C4-2B (cell line): ENCODE data around the gene XPR1.

Experiments
- H3K27ac ChIP-seq: fragments of 450-650 bp; 2 replicates; pipeline ENCODE4 v1.5.1; 2017
- ZFX ChIP-seq: fragments of 450-650 bp; IDR thresholded peaks from 2 replicates; pipeline ENCODE4 v1.6.1; 2017
- TF ChIP-seq, protein P1 (sequence below): fragments of 450-650 bp; conservative IDR thresholded peaks from 2 replicates; pipeline ENCODE4 v1.5.1; 2017; ENCODE audit warnings: mild to moderate bottlenecking

Gene XPR1

DNA sequence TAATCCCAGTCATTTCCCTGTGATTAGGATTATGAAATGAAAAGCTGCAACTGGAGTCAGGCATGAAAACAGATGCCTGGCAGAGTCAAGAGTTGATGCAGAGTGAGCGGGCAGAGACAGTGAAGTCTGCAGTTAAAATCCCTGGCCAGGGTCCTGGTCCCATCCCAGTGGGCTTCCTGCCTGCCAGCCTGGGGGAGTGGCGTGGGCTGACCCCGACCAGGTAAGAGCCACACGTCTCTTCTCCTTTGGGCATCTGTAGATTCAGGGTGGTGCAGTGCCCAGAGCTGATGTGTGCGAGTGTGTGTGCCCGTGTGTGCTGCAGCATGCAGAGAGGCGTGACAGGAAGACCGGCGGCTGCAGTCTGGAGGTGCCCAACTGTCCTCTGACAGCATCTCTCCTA, 274.7 kb downstream of the XPR1 start:
- no peak overlapping the region for H3K27ac ChIP-seq
- TF ChIP-seq ZFX: no peak
- TF ChIP-seq, protein P1, sequence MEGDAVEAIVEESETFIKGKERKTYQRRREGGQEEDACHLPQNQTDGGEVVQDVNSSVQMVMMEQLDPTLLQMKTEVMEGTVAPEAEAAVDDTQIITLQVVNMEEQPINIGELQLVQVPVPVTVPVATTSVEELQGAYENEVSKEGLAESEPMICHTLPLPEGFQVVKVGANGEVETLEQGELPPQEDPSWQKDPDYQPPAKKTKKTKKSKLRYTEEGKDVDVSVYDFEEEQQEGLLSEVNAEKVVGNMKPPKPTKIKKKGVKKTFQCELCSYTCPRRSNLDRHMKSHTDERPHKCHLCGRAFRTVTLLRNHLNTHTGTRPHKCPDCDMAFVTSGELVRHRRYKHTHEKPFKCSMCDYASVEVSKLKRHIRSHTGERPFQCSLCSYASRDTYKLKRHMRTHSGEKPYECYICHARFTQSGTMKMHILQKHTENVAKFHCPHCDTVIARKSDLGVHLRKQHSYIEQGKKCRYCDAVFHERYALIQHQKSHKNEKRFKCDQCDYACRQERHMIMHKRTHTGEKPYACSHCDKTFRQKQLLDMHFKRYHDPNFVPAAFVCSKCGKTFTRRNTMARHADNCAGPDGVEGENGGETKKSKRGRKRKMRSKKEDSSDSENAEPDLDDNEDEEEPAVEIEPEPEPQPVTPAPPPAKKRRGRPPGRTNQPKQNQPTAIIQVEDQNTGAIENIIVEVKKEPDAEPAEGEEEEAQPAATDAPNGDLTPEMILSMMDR: no peak

DNA sequence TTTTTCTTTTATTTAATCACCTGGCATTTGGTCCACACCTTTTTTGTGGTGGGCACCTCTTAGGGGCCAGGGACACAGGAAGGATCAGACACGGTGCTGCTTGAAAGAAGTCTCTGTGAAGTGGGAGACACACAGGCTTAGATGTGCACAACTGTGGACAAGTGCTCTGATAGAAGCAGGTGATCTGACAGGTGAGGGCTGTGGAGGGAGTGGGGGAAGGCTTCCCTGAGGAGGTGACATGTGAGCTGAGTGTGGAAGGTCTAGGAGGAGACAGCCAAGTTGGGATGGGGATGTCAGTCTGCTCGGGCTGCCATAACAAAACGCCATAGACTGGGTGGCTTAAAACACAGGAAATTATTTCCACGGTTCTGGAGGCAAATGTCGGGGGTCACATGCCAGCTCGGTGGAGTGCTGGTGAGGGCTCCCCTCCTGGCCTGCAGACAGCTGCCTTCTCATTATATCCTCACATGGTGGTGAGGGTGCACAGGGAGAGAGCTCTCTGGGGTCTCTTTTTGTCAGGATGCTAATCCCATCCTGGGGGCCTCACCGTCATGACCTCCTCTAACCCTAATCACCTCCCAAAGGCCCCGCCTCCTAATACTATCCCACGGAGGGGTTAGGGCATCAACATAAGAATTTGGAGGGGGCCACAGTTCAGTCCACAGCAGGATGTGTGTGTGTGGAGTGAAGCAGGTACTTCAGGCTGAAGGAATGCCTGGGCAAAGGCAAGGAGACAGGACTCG, 275.7 kb downstream of the XPR1 start:
- TF ChIP-seq, protein P1: no peak
- TF ChIP-seq ZFX: no peak

DNA sequence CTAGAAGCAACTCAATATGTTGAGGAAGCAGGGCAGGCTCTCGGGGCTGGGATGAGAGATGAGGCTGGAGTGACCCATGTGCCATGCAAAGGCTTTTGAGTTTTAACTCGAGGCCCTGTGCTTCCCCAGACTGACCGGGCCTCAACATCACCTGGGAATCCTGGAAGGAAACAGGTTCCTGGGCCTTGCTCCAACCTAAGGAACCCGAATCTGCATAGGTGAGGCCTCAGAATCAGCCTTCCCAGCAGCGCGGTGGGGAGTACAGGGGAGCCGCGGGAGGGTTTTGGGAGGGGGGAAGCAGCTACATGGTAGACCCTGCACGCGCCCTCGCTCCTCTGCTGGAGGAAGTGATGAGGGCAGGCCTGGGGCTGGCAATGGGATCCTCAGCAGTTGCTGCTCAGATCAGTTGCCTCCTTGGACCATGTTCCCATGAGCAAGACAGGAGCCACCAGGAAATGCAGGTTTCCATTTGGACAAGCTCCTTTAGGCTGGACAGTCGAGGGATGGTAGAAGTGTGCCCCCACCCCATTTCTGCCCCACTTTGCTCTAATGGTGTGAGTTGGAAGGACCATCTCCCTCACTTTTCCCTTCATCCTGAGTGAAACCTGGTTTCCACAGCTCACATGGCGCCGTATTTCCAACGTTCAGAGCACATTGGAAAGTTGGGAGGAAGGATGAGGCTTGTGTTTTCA, 276.4 kb downstream of the XPR1 start:
- TF ChIP-seq, protein P1: no peak
- TF ChIP-seq ZFX: no peak
- no peak overlapping the region for H3K27ac ChIP-seq

More for the DNA sequence above, 275.7 kb downstream of the XPR1 start:
- H3K27ac ChIP-seq: no peak overlapping the region

DNA sequence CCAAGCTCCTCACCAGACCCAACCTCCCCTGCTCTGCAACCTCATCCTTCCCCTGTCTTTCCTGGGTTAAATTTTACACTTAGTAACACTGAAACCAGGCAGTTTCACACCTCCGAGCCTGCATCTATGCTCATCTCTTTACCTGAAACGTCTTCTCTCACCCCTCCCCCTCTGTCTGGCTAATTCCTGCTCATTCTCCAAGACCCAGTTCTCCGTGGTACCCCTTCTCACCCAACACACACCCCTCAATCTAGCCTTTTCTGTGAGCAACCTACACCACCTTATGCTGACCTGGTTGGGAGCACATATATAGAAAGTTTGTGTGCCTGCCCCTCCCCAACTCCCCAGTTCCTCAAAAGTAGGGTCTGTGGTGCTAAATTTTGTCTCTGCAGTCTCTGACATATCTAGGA, 277.2 kb downstream of the XPR1 start:
- no peak overlapping the region for H3K27ac ChIP-seq
- TF ChIP-seq, protein P1: no peak
- no peak for TF ChIP-seq ZFX

DNA sequence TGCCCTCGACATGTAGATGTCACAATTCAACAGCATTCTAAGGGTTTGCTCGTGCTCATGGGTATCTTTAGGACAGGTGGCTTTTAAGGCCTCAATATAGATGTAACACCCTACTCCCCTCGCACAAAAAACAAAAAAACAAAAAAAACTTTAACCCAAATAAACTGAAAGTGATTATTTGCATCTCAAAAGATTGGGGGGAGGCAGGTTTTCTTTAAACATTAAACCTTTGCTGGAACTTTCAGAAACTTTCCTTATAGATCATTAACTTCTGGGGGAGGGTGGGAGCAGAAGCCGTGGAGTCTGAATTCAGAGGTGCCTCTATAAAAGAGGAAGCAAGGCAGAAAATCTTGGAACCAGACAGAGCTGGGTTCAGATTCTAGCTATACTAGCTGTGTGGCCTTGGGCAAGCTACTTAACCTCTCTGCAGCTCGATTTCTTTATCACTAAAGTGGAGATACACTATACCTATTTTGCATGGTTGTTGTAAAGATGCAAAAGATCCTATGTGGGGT, 277.7 kb downstream of the XPR1 start:
- TF ChIP-seq, protein P1: no peak
- TF ChIP-seq ZFX: no peak

DNA sequence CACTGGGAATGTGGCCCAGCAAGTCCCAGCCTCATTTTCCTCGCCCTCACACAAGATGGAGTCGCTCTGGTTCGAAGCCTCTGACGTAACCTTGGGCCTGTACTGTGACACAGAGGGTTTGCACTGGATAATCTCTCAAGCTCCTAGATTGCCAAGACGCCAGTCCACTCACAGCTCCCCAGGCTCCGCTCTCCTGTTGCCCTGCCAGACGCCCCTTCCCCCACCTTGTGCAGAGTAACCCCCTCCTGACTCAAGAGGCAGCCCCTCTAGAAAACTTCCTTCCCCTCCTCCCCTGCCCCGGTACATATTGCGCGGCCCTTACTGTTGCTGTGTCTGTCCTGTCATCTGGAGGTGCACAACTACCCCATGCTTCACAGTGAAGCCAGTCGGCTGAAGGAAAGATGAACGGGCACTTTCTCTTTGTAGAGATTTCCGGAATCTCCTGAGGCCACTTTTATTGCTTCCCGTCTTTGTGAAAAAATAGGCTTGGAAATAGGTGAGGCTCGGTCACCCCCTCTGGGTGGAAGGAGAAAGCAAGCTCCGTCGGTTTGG, 279.9 kb downstream of the XPR1 start:
- no peak overlapping the region for H3K27ac ChIP-seq
- TF ChIP-seq, protein P1: no peak
- no peak for TF ChIP-seq ZFX

More for the DNA sequence above, 277.7 kb downstream of the XPR1 start:
- no peak overlapping the region for H3K27ac ChIP-seq

DNA sequence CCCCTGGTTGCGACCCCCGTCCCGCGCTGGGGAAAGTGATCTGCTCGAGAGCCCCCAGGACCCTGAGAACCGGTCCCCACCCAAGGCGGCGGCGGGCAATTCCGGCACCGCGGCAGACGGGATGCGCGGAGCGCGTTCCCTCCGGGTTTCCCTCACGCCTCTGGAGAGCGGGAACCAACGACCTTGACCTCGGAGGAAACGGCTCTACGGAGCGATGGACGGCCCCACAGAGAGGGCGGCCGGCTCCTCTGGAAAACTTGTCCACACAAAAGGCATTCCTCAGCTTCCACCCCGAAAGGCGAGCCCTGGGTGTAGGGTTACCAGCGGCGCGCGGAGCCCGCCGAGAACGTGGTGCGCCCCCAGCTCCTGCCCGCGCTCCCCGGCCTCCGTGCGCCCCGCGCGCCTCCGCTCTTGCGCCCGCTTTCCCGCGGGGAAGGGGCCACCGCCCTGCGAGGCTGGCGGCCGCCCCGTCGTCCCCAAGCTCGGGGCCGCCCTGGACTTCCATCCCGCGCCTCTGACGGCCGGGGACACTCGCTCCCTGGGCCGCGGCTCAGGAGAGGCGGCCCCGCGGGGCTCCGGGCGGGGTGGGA, 280.5 kb downstream of the XPR1 start:
- no peak overlapping the region for H3K27ac ChIP-seq
- TF ChIP-seq, protein P1: no peak
- TF ChIP-seq ZFX: no peak
